PC-9 (cell line): ENCODE results near the gene KLC1. TPM values are rescaled to one million over a fixed set of nuclear protein-coding genes. Genes with fewer than 3 reads are reported as not detected.

Experiments
- BruUV-seq: library from RNA; stranded (reverse); fragments of 400-500 nt; replicated peaks from 2 replicates; lab custom pipeline; 2021; lab: Mats Ljungman, UMichigan
- CTCF ChIA-PET: fragments of 300-600 bp; sonication (Branson Sonifier 250); formaldehyde crosslinking; loops from one replicate; lab custom pipeline; 2022; ENCODE audit warnings: antibody characterized with exemption; lab: Charles Lee
- POLR2A ChIA-PET: fragments of 300-600 bp; sonication (Branson Sonifier 250); formaldehyde crosslinking; loops from one replicate; lab custom pipeline; 2022; ENCODE audit warnings: antibody characterized with exemption; ENCODE audit not compliant: unreplicated experiment; lab: Charles Lee
- DNase-seq, 2 experiments: peaks; one replicate each; pipeline versions ENCODE4 v3.0.0 to v3.0.0-alpha.2; 2015 to 2022; ENCODE audit warnings: mixed read lengths in 1 of 2
- H2AFZ ChIP-seq: fragments of 200-600 bp; sonication (generic); 2 replicates; pipeline ENCODE4 v1.8.1; 2017; ENCODE audit warnings: antibody characterized with exemption
- H3F3A ChIP-seq: fragments of 200-600 bp; sonication (generic); 2 replicates; pipeline ENCODE4 v1.8.1; 2017; ENCODE audit warnings: antibody characterized with exemption, mild to moderate bottlenecking, low read depth; ENCODE audit not compliant: insufficient read depth
- H3K27ac ChIP-seq: fragments of 200-600 bp; sonication (generic); 2 replicates; pipeline ENCODE4 v1.6.1; 2016; ENCODE audit warnings: mixed run types
- H3K27me3 ChIP-seq: fragments of 200-600 bp; sonication (generic); 2 replicates; pipeline ENCODE4 v1.6.1; 2016; ENCODE audit warnings: low read depth, mixed run types; ENCODE audit not compliant: insufficient read depth
- H3K36me3 ChIP-seq: fragments of 200-600 bp; sonication (generic); 2 replicates; pipeline ENCODE4 v1.6.1; 2016; ENCODE audit warnings: low read depth, mixed run types
- H3K4me1 ChIP-seq: fragments of 200-600 bp; sonication (generic); replicated peaks from 2 replicates; pipeline ENCODE4 v1.6.1; 2016; ENCODE audit warnings: mixed run types; ENCODE audit not compliant: insufficient read depth
- H3K4me2 ChIP-seq: fragments of 200-600 bp; sonication (generic); 2 replicates; pipeline ENCODE4 v1.6.1; 2017; ENCODE audit warnings: mixed run types
- H3K4me3 ChIP-seq: fragments of 200-600 bp; sonication (generic); 2 replicates; pipeline ENCODE4 v1.6.1; 2016; ENCODE audit warnings: mixed run types
- H3K79me2 ChIP-seq: fragments of 200-600 bp; sonication (generic); 2 replicates; pipeline ENCODE4 v1.6.1; 2017; ENCODE audit warnings: low read depth, mixed run types
- H3K9me2 ChIP-seq: fragments of 200-600 bp; sonication (generic); 2 replicates; pipeline ENCODE4 v1.8.1; 2017; ENCODE audit warnings: mild to moderate bottlenecking; ENCODE audit not compliant: insufficient read depth
- H3K9me3 ChIP-seq: fragments of 200-600 bp; sonication (generic); 2 replicates; pipeline ENCODE4 v1.8.1; 2016; ENCODE audit warnings: low read depth; ENCODE audit not compliant: insufficient read depth
- H4K20me1 ChIP-seq: fragments of 200-600 bp; sonication (generic); 2 replicates; pipeline ENCODE4 v1.8.1; 2017; ENCODE audit not compliant: insufficient read depth
- CTCF ChIP-seq: fragments of 200-600 bp; sonication (generic); conservative IDR thresholded peaks from 2 replicates; pipeline ENCODE4 v1.6.1; 2017; ENCODE audit warnings: mixed run types, antibody characterized with exemption, mild to moderate bottlenecking, moderate library complexity
- EZH2 ChIP-seq: fragments of 200-600 bp; sonication (generic); IDR thresholded peaks from 2 replicates; pipeline ENCODE4 v1.8.0; 2017; ENCODE audit warnings: antibody characterized with exemption, low read depth
- intact Hi-C: fragments of 100-400 bp; cut with micrococcal nuclease; formaldehyde crosslinking; loops from one replicate; pipeline ENCODE4 v1.10.0; 2022; ENCODE audit not compliant: unreplicated experiment
- total RNA-seq: library from RNA; stranded (reverse); gene quantifications from 2 replicates; pipeline ENCODE4 v1.2.3, GENCODE V29; 2021

KLC1 gene
- total RNA-seq, 1 experiment from 2014 or later: 254 TPM

- ChIA-PET CTCF (interaction anchor here (0.9 kb wide), 1 partner anchor 104 kb away, joined by 5 read pairs; no protein-coding TSS in a partner anchor), POLR2A (no interaction called here)
- TF ChIP-seq EZH2 (no peak), CTCF (no peak)
- Histone ChIP-seq H3K9me2 (no peaks in the 10 kb centered on the region), H4K20me1 (peaks cover 13% of the 10 kb centered on the region; the same call in 1 of the 2 replicates), H3K9me3 (no peaks in the 10 kb centered on the region), H3K4me2 (no peak overlapping the region), H3K79me2 (no peaks in the 10 kb centered on the region), H3F3A (peaks cover 52% of the 10 kb centered on the region), H3K36me3 (peaks cover 12% of the 10 kb centered on the region; the same call in 1 of the 2 replicates), H3K27ac (no peak overlapping the region), H3K4me1 (peaks cover 19% of the 10 kb centered on the region), H3K27me3 (no peaks in the 10 kb centered on the region), H3K4me3 (no peak overlapping the region), H2AFZ (no peak overlapping the region)
- BruUV-seq: TSS peak; percentile 9
- intact Hi-C loops: no loop called here
- no peak for DNase-seq
Observed at GRCh38 chr14:103703433-103704385, 74.7 kb downstream of the KLC1 start.

- Histone ChIP-seq H3K9me3 (no peaks in the 10 kb centered on the region), H3K4me2 (peak overlapping the region; percentile 66), H3K36me3 (peaks cover 16% of the 10 kb centered on the region; the same call in 1 of the 2 replicates), H3K4me1 (peaks cover 19% of the 10 kb centered on the region), H3K27ac (peak overlapping the region; percentile 44), H2AFZ (no peak overlapping the region), H3K4me3 (no peak overlapping the region), H3K79me2 (no peaks in the 10 kb centered on the region), H3K9me2 (no peaks in the 10 kb centered on the region), H4K20me1 (0 out of 2 replicates have a peak, but pooled peaks cover 7% of the 10 kb centered on the region), H3F3A (peaks cover 51% of the 10 kb centered on the region), H3K27me3 (no peaks in the 10 kb centered on the region)
- BruUV-seq: TSS peak; percentile 26
- TF ChIP-seq EZH2 (no peak), CTCF (no peak)
- POLR2A ChIA-PET: interaction anchor here (0.8 kb wide), 1 partner anchor 11 kb away, joined by 4 read pairs; the partner anchor contains the start of genes XRCC3 and ZFYVE21
- CTCF ChIA-PET: interaction anchor here (0.9 to 2.0 kb wide), 2 partner anchors 11 to 105 kb away, joined by 5 to 6 read pairs; partner anchors contain the start of gene ZFYVE21
- intact Hi-C loops: loop anchor here (1.0 to 5.0 kb wide), 4 partner anchors 11 to 142 kb away; partner anchors contain the start of genes BAG5, COA8, KLC1 and XRCC3
- no peak for DNase-seq
Observed at GRCh38 chr14:103704708-103705107, 75.7 kb downstream of the KLC1 start.

GRCh38 chr14:103705118-103705503, 76.1 kb downstream of the KLC1 start:
- BruUV-seq: no TSS peak
- peak; percentile 99 to 100 for DNase-seq
- Histone ChIP-seq H3K9me3 (no peaks in the 10 kb centered on the region), H3K4me3 (no peak overlapping the region; the same call in 1 of the 2 replicates), H3K27ac (peak overlapping the region; percentile 44), H2AFZ (no peak overlapping the region), H3K36me3 (peaks cover 20% of the 10 kb centered on the region; the same call in 1 of the 2 replicates), H3K4me2 (peak overlapping the region; percentile 66), H3K79me2 (no peaks in the 10 kb centered on the region), H4K20me1 (0 out of 2 replicates have a peak, but pooled peaks cover 5% of the 10 kb centered on the region), H3K27me3 (no peaks in the 10 kb centered on the region), H3K9me2 (no peaks in the 10 kb centered on the region), H3K4me1 (peaks cover 19% of the 10 kb centered on the region), H3F3A (peaks cover 53% of the 10 kb centered on the region)
- ChIA-PET POLR2A (interaction anchor here (0.5 to 0.8 kb wide), 3 partner anchors 10 to 589 kb away, joined by 4 to 19 read pairs (median 6); partner anchors contain the start of genes XRCC3 and ZFYVE21), CTCF (interaction anchor here (0.7 to 2.0 kb wide), 2 partner anchors 11 to 31 kb away, joined by 3 to 6 read pairs; partner anchors contain the start of gene ZFYVE21)
- TF ChIP-seq EZH2 (no peak), CTCF (no peak)
- intact Hi-C loops: loop anchor here (1.0 to 5.0 kb wide), 4 partner anchors 10 to 143 kb away; partner anchors contain the start of genes BAG5, COA8, KLC1 and XRCC3
